ENCODE measurements around the gene WEE1.

DNA sequence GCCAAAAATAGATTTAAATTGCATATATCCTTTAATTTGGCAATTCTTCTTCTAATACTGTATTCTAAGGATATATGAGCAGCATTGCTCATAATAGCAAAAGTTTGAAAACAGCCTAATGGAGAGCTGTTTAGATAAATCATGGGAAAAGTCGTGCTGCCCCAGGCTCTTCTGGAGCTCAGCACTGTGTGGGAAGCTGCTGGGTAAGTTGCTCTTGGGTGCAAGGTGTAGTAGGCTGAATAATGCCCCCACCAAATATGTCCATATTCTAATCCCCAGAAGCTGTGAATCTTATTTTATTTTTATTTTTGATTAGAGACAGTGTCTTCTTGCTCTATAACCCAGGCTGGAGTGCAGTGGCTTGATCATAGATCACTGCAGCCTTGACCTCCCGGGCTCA, 34.9 kb upstream of the WEE1 start:
- TF ChIP-seq, protein P1, sequence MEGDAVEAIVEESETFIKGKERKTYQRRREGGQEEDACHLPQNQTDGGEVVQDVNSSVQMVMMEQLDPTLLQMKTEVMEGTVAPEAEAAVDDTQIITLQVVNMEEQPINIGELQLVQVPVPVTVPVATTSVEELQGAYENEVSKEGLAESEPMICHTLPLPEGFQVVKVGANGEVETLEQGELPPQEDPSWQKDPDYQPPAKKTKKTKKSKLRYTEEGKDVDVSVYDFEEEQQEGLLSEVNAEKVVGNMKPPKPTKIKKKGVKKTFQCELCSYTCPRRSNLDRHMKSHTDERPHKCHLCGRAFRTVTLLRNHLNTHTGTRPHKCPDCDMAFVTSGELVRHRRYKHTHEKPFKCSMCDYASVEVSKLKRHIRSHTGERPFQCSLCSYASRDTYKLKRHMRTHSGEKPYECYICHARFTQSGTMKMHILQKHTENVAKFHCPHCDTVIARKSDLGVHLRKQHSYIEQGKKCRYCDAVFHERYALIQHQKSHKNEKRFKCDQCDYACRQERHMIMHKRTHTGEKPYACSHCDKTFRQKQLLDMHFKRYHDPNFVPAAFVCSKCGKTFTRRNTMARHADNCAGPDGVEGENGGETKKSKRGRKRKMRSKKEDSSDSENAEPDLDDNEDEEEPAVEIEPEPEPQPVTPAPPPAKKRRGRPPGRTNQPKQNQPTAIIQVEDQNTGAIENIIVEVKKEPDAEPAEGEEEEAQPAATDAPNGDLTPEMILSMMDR (IDR thresholded peaks at IDR 0.05) = no peak
- no peak for TF ChIP-seq POLR2AphosphoS5 (IDR thresholded peaks at IDR 0.05)
- no peak for TF ChIP-seq POLR2A (IDR thresholded peaks at IDR 0.05)
